AG04450 (cell line): ENCODE measurements around the gene TBX5. TPM values are rescaled to one million over a fixed set of nuclear protein-coding genes. Genes with fewer than 3 reads are reported as not detected.

ENCODE experiments used
- CTCF ChIA-PET: fragments of 300-600, 350-600 bp; formaldehyde crosslinking; extraction: SDS; loops from one replicate; lab custom pipeline; 2022; ENCODE audit warnings: antibody characterized with exemption, inconsistent platforms; lab: Charles Lee
- POLR2A ChIA-PET: fragments of 350-600 bp; formaldehyde crosslinking; extraction: SDS; loops from one replicate; lab custom pipeline; 2021; ENCODE audit warnings: antibody characterized with exemption, inconsistent platforms; lab: Yijun Ruan, JAX
- DNase-seq: peaks from one replicate; pipeline ENCODE4 v3.0.0-alpha.2; 2011; ENCODE audit warnings: low read depth, low spot score
- H3K27ac ChIP-seq: one replicate; pipeline ENCODE4 v1.5.1; 2012; ENCODE audit warnings: low read depth, low read length, control low read depth
- H3K27me3 ChIP-seq: one replicate; pipeline ENCODE4 v1.6.0; 2012; ENCODE audit warnings: low read length; ENCODE audit not compliant: control insufficient read depth, insufficient read depth
- H3K4me3 ChIP-seq: 2 replicates; pipeline ENCODE4 v1.5.1; 2011; ENCODE audit warnings: mild to moderate bottlenecking, low read depth, low read length, control low read depth
- H3K9me3 ChIP-seq: 2 replicates; pipeline ENCODE4 v1.5.1; 2012; ENCODE audit warnings: low read length; ENCODE audit not compliant: control insufficient read depth, insufficient read depth
- polyA plus RNA-seq: library from polyadenylated mRNA; depleted of rRNA; stranded (reverse); fragments of >200 nt; gene quantifications from 2 replicates; pipeline ENCODE4 v1.2.3, GENCODE V29; 2011
- TF ChIP-seq, protein P1 (sequence below): IDR thresholded peaks from 2 replicates; pipeline ENCODE4 v1.5.1; 2011; ENCODE audit warnings: low read depth, low read length, control low read depth, inconsistent platforms

TBX5 gene
- polyA plus RNA-seq, 1 experiment = 16.8 TPM

DNA sequence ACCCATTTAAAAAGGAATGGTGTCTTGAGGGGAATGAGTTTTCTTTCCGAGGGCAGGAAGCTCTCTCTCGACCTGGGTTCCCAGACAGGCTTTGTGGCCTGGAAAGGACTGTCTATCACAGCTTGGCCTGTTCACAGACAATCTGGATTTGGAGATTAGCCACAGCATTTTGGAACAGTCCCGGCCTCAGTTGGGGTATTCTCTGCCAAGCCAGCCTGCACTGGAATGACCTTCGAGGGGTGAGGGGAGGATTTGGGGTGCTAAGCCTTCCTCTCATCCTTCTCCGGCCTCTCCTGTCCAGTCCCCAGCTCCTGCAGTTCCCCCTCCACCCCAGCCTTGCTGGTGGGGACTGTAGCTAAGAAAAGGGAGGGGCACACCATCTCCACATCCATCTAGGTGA is 13.0 kb downstream of the TBX5 start:
- H3K27me3 ChIP-seq = no peaks in the 10 kb centered on the region
- H3K27ac ChIP-seq = no peak overlapping the region
- H3K9me3 ChIP-seq = no peaks in the 10 kb centered on the region
- TF ChIP-seq, protein P1, sequence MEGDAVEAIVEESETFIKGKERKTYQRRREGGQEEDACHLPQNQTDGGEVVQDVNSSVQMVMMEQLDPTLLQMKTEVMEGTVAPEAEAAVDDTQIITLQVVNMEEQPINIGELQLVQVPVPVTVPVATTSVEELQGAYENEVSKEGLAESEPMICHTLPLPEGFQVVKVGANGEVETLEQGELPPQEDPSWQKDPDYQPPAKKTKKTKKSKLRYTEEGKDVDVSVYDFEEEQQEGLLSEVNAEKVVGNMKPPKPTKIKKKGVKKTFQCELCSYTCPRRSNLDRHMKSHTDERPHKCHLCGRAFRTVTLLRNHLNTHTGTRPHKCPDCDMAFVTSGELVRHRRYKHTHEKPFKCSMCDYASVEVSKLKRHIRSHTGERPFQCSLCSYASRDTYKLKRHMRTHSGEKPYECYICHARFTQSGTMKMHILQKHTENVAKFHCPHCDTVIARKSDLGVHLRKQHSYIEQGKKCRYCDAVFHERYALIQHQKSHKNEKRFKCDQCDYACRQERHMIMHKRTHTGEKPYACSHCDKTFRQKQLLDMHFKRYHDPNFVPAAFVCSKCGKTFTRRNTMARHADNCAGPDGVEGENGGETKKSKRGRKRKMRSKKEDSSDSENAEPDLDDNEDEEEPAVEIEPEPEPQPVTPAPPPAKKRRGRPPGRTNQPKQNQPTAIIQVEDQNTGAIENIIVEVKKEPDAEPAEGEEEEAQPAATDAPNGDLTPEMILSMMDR = no peak
- ChIA-PET POLR2A (interaction anchor here (0.6 kb wide), 1 partner anchor 119 kb away, joined by 3 read pairs; no protein-coding TSS in a partner anchor), CTCF (interaction anchor here (1.3 to 1.8 kb wide), 3 partner anchors 80 to 426 kb away, joined by 3 to 5 read pairs (median 4); no protein-coding TSS in a partner anchor)
- DNase-seq = no peak
- H3K4me3 ChIP-seq = no peak overlapping the region

DNA sequence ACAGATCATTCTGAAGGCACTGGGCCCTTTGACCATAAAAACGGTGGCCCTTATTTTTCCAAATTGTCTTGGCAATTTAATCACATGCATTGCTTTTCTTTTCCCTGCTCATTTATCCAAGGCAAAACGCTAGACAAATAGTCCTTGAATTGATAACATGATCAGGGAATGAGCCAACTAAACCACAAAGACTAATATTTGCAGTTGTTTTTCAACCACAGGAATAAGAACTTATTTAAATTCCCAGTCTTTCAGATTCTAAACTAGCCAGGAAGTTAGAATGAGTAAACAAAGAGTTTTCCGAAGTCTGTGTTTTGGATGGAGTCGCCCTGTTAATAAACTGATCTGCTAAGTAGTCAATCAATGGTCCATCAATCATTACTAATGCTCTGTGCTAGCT is 14.9 kb downstream of the TBX5 start:
- ChIA-PET POLR2A (no interaction called here), CTCF (interaction anchor here (1.2 kb wide), 1 partner anchor 86 kb away, joined by 3 read pairs; no protein-coding TSS in a partner anchor)
- DNase-seq = no peak
- Histone ChIP-seq H3K9me3 (no peaks in the 10 kb centered on the region), H3K27ac (no peak overlapping the region), H3K4me3 (no peak overlapping the region), H3K27me3 (no peaks in the 10 kb centered on the region)
- TF ChIP-seq, protein P1 = no peak

DNA sequence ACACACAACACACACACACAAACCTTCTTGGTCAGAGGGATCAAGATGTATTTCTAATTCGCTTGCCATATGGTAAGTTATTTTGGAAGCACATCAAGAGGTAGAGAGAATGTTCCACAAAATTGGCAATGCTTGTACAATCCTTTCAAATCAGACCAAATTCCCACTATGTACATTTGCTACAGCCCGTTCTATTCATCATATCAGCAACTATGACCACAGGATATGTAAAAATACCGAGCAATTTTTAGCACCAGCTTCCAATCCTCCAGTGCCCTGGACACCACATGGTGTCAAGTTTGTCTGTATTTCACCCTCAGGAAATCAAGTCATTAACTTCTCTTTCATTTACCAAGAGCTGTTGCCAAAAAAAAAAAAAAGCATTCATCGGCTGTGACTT is 21.2 kb downstream of the TBX5 start:
- H3K4me3 ChIP-seq = no peak overlapping the region
- ChIA-PET CTCF (interaction anchor here (0.5 to 1.4 kb wide), 4 partner anchors 13 to 405 kb away, joined by 3 to 5 read pairs (median 4); no protein-coding TSS in a partner anchor), POLR2A (no interaction called here)
- no peak overlapping the region for H3K27ac ChIP-seq
- H3K27me3 ChIP-seq = no peaks in the 10 kb centered on the region
- DNase-seq = no peak
- no peaks in the 10 kb centered on the region for H3K9me3 ChIP-seq
- TF ChIP-seq, protein P1 = no peak

DNA sequence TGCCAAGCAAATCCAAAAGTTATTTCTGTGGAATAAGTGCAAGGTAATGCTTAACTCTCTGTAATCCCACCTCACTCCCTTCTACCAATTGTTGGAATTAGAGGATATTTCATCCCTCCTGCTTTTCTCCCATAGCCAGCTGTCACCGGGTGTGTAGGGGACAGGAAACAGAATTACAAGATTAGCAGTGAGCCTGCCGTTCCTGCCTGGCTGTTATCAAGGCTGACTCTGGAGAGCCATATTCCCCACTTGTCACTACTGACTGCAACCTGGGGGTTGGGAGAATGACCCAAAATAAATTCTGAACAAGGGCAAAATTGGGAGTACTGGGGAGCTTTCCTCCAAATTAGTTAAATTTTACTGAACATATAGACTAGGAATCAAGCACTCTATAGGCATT is 24.8 kb downstream of the TBX5 start:
- Histone ChIP-seq H3K4me3 (no peak overlapping the region), H3K9me3 (no peaks in the 10 kb centered on the region), H3K27ac (no peak overlapping the region), H3K27me3 (no peaks in the 10 kb centered on the region)
- no peak for DNase-seq
- POLR2A ChIA-PET = no interaction called here
- CTCF ChIA-PET = interaction anchor here (1.4 kb wide), 1 partner anchor 128 kb away, joined by 5 read pairs; no protein-coding TSS in a partner anchor
- TF ChIP-seq, protein P1 = no peak

DNA sequence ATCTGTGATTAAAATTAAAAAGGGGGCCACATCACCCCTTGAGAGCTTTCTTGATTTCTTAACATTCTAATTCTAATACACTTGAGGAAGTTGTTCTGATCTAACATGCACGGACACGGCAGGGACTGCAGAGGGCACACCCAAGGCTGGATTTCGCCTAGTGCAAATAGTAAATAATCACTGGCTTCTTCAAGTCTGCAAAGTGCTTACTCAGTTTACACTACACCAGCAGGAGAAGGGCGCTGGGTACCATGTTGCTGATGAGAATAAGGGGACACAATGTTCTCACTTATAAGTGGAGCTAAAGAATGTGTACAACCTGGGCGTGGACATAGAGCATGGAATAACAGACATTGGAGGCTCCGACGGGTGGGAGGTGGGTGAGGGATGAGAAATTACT is 34.2 kb downstream of the TBX5 start:
- Histone ChIP-seq H3K27me3 (no peaks in the 10 kb centered on the region), H3K9me3 (no peaks in the 10 kb centered on the region), H3K27ac (no peak overlapping the region), H3K4me3 (no peak overlapping the region)
- TF ChIP-seq, protein P1 = peak; percentile 22
- DNase-seq = no peak
- ChIA-PET POLR2A (no interaction called here), CTCF (interaction anchor here (0.5 to 1.9 kb wide), 5 partner anchors 13 to 391 kb away, joined by 3 to 6 read pairs (median 3); no protein-coding TSS in a partner anchor)
